AG09309 (cell line): ENCODE results near the gene SPINT2.

Experiments used
- DNase-seq: peaks from one replicate; pipeline ENCODE4 v3.0.0-alpha.2; 2010; ENCODE audit warnings: low read depth
- H3K4me3 ChIP-seq: 2 replicates; pipeline ENCODE4 v1.5.1; 2011; ENCODE audit warnings: mild to moderate bottlenecking, low read depth, low read length, moderate library complexity; ENCODE audit not compliant: control insufficient read depth
- TF ChIP-seq, protein P1 (sequence below): IDR thresholded peaks from 2 replicates; pipeline ENCODE4 v1.5.1; 2011; ENCODE audit warnings: mild to moderate bottlenecking, low read depth, low read length, inconsistent platforms; ENCODE audit not compliant: insufficient read depth, control insufficient read depth; ENCODE audit errors: missing control alignments

SPINT2 gene

GRCh38 chr19:38304352-38304865 lies 40.0 kb downstream of the SPINT2 start:
- no peak overlapping the region for H3K4me3 ChIP-seq
- no peak for DNase-seq
- TF ChIP-seq, protein P1, sequence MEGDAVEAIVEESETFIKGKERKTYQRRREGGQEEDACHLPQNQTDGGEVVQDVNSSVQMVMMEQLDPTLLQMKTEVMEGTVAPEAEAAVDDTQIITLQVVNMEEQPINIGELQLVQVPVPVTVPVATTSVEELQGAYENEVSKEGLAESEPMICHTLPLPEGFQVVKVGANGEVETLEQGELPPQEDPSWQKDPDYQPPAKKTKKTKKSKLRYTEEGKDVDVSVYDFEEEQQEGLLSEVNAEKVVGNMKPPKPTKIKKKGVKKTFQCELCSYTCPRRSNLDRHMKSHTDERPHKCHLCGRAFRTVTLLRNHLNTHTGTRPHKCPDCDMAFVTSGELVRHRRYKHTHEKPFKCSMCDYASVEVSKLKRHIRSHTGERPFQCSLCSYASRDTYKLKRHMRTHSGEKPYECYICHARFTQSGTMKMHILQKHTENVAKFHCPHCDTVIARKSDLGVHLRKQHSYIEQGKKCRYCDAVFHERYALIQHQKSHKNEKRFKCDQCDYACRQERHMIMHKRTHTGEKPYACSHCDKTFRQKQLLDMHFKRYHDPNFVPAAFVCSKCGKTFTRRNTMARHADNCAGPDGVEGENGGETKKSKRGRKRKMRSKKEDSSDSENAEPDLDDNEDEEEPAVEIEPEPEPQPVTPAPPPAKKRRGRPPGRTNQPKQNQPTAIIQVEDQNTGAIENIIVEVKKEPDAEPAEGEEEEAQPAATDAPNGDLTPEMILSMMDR, result no peak

DNA sequence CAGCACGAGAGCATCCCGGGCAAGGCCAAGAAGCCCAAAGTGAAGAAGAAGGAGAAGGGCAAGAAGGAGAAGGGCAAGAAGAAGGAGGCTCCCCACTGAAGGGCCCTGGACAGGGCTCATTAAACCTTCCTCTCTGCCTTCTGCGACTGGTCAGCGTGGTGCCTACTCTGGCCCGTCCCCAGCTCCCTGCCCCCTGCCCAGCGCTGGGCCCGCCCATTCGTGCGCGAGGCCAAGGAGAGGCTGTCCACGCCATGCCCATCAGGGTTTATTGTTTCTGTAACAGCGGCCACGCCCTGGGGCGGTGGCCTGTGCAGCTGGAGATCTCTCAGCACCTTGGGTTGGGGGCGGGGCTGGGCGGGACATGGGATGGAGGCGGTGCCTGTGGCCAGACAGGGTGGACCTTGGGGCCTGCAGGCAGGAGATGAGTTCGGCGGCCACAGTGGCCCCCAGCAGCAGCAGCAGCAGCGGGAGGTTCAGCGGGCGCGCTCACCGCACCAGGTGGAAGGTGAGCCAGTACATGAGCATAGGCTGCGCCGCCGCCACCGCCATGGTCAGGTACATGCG lies 40.6 kb downstream of the SPINT2 start:
- DNase-seq, result no peak
- TF ChIP-seq, protein P1, result no peak
- H3K4me3 ChIP-seq, result no peak overlapping the region

GRCh38 chr19:38306236-38306635 lies 41.9 kb downstream of the SPINT2 start:
- TF ChIP-seq, protein P1, result no peak
- no peak overlapping the region for H3K4me3 ChIP-seq
- DNase-seq, result no peak

GRCh38 chr19:38307076-38307475 lies 42.7 kb downstream of the SPINT2 start:
- TF ChIP-seq, protein P1, result no peak
- no peak for DNase-seq
- H3K4me3 ChIP-seq, result no peak overlapping the region

DNA sequence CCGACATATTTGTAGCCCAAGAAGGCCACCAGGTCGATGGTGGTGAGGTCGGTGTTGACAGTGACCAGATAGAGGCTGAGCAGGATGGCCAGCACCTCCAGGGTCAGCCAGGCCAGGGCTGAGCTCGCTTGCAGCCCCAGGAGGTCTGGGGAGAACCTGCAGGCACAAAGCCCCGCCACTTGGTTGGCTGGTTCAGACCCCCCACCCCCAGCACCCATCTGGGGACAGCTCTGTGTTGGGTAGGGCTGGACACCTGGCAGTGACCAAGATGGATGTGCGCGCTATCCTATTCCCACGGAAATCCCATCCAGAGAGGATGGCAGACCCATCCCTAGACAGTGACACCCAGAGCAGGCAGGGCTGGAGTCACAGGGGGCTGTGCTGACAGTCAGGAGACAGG lies 43.2 kb downstream of the SPINT2 start:
- TF ChIP-seq, protein P1, result no peak
- no peak overlapping the region for H3K4me3 ChIP-seq
- DNase-seq, result no peak

DNA sequence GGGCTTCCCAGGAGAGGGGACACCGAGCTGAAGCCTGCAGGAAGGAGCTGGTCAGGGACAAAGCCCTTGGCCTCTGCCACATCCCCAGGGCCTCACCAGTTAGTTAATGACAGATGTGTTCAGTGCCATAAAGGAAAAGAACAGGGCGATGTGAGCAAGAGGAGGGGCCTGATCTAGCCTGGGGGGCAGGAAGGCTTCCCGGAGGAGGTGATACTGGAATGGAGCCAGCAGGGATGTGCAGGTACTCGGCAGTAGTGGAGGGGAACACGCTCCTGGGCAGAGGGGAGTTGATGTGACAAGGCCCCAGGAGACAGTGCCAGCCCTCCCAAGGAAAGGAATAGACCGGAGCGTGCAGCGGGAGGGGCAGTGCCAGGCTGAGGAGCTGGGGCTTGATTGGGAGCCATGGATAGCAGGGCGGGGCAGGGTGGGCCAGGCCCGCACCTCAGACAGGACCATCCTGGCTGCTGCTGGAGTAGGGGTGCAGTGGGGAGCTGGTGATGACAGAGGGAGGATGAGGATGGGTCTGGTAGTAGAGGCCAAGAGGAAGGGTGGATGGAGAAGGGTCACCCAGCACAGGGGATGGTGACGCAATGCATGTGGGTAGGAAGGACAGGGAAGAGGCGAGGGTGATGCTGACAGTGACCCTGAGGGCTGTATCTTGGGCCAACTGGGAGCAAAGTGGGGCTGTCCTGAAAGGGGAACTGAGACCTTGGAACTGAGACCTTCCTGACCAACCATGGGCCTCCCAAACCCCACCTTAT lies 43.8 kb downstream of the SPINT2 start:
- TF ChIP-seq, protein P1, result no peak
- no peak overlapping the region for H3K4me3 ChIP-seq
- no peak for DNase-seq
